Measurements from ENCODE around the gene GLT1D1.

GLT1D1 gene

DNA sequence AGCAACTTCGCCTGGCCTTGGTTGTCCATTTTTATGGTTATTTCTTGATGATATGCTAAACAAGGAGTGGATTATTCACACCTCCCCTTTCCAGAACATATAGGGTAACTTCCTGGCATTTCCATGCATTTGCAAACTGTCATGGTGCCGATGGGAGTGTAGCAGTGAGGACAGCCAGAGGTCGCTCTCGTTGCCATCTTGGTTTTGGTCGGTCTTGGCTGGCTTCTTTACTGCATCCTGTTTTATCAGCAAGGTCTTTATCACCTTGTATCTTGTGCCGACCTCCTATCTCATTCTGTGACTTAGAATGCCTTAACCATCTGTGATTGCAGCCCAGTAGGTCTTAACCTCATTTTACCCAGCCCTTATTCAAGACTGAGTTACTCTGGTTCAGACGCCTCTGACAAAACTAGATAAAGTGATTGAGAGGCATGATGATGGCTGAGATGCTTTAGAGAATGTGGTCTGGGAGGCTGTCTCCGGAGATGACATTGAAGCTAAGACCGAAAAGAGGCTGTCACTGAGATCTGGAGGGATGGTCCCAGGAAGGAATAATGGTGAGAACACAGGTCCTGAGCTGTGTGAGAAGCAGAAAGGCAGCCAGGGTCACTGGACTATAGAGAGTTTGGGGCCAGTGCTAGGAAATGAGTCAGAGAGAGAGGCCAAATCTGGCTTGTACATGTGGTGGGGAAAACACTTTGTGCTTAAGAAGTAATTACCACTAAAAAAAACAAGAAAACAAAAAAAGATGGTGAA, 2.9 kb downstream of the GLT1D1 start:
- DNase-seq (ENCODE audit: low read depth, low spot score), result no peak

DNA sequence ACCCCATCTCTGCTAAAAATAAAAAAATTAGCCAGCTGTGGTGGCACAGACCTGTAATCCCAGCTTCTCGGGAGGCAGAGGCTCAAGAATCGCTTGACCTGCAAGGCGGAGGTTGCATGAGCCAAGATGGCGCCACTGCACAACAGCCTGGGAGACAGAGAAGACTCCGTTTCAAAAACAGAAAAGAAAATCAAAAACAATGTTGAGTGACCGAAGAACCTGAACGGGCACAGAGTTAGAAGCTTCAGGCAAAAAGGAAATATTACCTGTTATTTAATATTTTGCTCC, 3.5 kb downstream of the GLT1D1 start:
- DNase-seq (ENCODE audit: low read depth, low spot score), result no peak

DNA sequence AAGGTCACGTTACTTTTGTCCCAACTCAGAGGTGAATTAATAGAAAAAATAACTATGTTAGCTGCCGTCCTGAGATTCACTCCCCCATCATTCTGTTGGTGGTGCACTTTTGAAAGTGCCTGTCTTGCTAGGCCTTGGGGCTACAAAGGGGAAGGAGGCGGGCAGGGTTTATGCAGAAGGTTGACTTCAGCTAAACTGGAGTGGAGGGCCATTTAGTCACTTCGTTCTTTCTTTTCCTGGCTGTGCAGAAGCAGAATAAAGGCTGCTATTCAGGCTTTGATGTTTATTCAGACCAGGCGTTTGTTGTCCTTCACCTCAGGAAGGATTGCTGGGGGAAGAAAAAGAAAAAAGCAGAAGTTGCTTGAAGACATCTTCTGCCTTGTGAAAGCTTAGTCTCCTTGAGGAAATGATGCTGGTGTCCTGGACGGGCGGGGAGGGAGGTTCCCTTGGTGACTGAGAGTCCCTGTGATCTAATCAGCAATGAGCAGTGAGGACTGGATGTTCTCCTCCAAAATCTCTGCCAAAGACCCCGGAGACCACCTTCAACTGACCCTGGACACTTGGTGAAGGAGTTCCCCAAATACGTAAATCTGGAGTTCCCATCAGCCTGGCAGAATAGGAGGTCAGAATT, 4.0 kb downstream of the GLT1D1 start:
- DNase-seq (ENCODE audit: low read depth, low spot score), result no peak

DNA sequence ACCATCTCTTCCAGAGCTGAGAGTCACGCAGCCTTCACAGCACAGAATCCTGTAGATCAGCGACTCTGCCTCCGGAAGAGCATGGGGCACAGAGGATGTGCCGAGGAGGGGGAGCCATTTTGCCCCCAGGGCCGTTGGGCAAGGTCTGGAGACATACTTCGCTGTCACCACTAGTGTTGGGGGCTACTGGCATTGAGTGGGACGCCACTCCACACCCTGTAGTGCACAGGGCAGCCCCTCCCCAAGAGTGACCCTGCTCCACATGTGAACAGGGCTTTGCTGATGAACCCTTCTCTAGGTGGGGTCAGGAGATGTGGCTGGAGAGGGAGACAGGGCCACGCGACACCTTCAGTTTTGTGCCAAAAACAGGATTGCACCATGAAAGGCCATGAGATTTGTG, 6.0 kb downstream of the GLT1D1 start:
- no peak for DNase-seq (ENCODE audit: low read depth, low spot score)

DNA sequence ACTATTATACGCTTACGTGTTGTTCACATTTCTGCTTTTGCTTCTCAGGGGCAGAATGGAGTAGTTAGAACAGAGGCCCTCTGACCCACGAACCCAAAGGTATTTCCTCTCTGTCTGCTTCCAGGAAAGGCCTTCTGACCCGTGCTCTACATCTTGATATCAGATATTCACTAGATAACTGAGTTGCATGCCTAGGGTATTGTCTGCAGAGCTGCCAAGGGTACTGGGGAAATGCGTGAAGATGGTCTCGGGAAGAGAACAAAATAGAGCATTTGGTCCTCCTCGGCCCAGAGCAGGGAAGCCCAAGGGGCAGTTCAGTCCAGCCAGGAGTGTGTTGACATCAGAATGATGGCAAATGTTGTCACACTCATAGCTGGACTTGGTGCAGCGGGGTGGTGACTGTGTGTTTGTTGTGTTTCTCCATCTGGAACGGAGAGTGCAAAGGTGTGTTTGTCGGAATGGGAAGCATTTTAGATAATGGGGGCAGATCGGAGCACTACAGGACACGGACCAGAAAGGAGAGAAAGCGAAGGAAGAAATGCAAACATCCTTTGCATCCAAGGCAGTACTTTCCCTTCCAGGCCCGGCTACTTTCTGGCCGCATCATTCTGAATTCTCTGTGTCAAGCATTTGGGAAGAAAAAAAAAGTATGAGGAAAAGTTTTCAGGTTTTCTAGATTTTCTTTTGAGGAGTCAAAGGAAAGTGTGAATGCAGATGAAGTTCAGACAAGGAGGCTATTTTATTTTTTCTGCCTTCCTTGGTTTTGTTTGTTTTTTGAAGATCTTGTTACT, 8.1 kb downstream of the GLT1D1 start:
- DNase-seq (ENCODE audit: low read depth, low spot score), result no peak

DNA sequence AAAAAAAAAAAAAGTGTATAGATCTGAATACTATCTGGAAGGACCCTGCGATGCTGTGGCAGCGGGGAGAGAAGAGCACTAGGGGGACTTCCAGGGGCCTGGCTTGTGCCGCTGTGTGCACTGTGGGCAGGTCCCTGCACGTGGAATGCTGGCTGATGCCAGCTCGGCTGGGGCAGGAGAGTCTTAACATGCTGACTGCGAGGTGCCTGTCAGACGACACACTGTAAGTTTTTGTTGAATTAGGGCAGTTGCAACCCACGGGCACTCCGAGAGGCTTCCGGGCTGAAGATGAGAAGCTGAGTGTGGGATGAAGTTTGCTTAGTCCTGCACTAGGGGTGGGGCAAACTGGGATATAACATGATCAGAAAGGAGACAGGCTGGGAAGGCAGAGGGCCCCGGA, 10.7 kb downstream of the GLT1D1 start:
- DNase-seq (ENCODE audit: low read depth, low spot score), result no peak

DNA sequence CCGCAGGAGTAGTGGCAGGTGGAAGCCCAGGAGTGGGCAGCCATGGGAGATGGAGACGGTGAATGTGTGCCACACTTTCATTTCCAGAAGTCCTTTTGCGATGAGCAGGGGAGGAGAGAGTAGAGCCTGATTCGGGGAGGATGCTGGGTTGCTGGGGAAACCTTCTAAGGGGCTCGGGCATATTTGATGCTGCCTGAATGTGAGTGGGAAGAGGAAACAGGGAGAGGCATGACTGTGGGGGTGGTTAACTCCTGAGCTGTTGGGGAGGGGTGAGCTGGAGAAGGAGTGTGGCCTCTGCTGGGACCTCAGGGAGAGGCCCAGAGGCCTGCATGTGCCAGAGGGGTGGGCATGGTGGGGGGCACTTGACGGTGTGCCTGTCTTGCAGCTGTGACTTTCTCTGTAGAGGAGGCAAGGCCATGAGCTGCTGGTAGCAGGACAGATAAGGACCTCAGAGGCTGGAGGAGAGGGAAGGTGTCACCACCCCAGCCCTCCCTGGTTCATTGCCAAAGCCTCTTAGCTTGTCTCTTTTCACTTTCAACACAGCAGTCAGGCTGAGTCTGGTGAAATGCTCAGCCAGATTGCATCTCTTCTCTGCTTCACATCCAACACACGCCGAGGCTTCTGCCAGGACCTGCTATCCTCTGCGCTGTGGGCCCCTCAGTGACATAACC, 11.4 kb downstream of the GLT1D1 start:
- DNase-seq (ENCODE audit: low read depth, low spot score), result no peak

DNA sequence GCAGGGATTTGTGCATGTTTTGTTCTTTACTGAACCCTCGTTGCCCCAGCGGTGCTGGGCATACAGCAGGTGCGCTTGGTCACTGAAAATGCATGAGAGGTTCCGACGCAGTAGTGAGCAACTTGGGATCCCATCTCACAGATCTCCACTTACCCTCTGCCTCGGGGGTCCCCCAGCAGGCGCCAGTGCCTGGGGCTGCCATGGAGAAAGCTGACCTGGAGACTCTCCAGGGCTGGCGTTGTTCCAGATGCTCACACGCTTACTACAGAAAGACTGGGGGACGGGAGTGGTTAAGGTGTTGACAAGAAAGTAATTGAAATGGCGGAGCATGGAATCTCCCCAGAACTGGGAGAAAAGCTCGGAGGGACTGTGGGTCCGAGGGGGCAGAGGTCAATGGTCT, 14.2 kb downstream of the GLT1D1 start:
- DNase-seq (ENCODE audit: low read depth, low spot score), result no peak

DNA sequence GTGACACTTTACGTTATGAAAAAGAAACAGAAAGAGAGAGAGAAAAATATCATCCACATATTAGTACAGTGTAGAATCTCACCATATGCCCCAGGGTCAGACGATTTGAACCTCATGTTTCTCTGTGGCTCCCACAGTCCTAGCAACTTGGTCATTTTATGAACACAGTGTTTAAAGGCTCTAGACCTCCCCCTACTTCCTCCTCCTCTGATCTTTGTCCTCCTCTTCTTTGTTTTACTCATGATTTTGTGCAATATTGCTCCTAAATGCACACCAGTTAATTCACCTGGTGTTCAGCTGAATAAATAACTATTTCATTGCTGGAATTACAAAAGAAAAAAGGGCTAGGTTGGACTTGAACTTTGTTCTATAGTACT, 18.2 kb downstream of the GLT1D1 start:
- DNase-seq (ENCODE audit: low read depth, low spot score), result no peak

DNA sequence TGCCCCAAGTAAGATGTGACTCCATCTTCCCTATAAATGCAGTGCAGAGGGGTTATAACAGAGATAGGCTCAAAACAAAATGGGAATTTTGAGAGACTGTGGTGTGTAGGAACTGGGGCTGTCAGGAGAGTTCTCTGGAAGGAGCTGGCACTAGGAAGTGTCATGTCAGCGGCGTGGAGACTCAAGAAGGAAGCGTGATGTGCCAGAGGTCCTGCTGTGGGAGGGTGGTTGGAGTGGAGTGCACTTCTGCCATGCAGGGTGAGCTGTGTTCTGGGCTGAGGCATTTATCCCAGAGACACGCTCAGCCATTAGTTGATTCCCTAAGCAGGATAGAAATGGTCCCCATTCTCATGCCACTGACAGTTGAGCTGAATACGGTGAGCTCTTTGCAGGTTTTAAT, 19.0 kb downstream of the GLT1D1 start:
- no peak for DNase-seq (ENCODE audit: low read depth, low spot score)

DNA sequence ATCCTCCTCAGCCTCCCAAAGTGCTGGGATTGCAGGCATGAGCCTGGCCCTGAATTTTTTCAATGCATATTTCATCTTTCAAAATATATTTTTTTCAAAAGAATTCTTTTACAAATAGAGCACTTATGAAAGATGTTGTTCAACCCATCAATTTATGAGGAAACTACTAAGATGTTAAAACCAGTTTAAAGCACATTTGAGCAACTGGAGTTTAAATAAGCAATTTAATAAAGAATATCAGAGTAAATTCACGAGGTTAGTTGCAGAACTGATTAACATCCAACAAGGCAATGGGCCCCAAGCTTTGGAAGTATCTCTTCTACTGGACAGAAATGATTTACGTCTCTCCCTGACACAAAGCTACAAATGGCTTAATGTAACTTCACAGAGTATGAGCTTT, 23.3 kb downstream of the GLT1D1 start:
- DNase-seq (ENCODE audit: low read depth, low spot score), result no peak

DNA sequence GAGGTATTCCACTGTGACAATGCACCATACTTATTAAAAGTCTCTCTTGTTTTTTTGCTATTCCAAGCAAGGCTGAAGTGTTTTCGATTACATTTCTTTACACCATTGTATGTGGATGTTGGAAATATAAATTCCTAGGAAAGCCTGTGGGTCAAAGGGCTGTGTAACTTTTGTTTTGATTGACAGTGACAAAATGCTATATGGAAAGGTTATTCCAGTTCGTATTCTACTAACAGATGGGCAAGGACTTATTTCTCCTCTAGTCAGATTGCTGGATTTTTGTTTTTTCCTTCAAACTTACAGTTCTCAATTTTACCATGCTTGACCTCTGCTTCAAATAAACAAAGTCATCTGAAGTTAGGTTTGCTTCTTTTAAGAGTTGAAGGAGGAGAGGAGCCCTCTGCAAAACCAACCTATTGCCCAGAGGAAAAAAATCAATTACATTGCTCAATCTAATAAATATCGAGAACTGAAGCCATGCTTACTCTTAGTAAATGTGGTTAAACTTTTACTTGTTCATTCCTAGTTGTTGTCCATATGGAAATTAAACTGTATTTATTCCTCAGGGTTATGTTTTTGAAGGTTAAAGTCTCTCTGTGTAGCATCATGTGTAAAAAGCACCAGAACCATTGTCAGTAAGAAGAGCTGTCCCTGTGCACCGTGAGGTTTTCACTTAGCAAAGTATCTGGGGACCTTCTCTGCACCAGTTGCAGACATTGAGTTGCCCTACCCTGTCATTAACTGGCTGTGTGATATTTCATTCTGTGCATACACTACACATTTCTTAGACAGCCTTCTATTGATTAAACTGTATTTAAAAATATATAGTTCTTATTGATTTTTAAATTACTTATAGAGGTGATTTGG, 26.9 kb downstream of the GLT1D1 start:
- no peak for DNase-seq (ENCODE audit: low read depth, low spot score)

DNA sequence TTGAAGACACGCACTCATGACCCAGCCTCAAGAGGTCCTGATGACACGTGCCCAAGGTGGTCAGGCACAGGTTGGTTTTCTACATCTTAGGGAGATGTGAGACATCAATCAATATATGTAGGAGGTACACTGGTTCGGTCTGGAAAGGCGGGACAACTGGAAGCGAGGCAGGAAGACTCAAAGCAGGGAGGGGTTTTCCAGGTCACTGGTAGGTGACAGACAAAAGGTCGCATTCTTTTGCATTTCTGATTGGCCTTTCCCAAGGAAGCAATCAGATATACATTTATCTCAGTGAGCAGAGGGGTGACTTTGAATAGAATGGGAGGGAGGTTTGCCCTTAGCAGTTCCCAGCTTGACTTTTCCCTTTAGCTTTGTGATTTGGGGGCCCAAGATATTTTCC, 38.6 kb downstream of the GLT1D1 start:
- no peak for DNase-seq (ENCODE audit: low read depth, low spot score)

DNA sequence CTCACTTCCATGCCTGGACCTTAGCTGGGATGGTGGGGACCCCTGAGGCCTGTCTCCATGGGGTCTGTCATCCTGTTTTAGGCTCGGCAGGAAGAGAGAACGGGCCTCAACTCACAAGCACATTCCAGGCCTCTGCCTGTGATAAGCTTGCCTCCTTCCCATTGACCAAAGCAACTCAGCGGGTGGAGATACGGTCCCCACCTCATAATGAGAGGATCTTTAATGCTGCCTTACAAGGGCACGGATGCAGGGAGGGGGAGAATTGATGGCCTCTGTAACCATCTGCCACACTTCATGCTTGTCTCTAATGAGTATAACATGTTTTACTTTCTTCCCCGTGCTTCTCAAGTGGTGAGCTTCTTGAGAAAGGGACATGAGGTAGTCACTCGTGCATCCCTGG, 50.0 kb downstream of the GLT1D1 start:
- DNase-seq (ENCODE audit: low read depth, low spot score), result no peak

DNA sequence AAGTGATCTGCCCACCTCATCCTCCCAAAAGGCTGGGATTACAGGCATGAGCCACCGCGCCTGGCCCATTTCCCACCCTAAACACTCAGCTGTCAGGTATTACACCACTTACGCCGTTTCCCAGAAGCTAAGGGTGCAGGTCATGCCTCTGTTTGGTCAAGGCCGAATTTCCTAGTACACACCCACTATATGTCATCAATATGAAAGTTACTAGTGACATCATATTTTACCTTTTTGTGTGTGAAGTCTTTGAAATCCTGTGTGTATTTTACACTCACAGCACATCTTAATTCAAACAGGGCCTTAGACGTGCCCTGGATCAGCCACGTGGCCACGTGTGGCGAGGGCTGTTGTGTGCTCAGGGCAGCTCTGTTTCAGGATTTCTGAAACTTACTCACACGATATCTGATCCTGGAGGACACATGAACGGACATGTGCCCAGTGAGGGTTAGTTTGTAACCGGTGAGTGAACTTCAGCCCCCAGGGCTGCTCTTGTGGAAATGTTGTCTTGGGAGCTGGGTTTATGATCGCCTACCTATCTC, 51.8 kb downstream of the GLT1D1 start:
- DNase-seq (ENCODE audit: low read depth, low spot score), result no peak

DNA sequence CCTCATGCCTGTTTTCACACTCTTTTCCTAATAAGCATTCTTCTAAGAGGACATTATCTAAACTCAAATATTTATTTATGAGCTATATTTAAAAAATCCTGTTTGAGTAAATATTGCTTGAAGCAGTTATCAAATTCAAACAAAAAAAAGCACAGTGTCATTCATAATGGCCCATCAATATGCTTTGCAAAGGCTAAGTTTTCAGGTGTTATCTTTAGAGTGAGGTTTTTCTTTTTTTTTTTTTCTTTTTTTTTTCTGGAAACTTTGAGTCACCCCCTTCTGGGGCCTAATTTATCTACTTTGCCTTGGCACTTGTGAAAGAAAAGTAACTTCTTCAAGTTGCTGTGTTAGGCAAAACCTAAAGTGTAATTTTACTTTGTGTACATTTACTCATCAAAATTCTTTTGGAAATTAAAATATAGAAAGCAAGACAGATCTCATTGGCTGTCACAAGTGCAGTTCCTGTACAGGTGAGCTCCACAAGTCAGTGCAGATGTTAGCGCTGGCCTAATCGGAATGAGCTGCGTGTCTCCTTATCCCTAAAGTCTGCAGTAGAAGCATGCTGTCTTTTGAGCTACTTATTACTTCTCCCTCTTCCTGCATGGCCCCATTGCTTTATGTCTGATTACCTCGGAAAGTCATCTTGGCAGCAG, 53.3 kb downstream of the GLT1D1 start:
- no peak for DNase-seq (ENCODE audit: low read depth, low spot score)

DNA sequence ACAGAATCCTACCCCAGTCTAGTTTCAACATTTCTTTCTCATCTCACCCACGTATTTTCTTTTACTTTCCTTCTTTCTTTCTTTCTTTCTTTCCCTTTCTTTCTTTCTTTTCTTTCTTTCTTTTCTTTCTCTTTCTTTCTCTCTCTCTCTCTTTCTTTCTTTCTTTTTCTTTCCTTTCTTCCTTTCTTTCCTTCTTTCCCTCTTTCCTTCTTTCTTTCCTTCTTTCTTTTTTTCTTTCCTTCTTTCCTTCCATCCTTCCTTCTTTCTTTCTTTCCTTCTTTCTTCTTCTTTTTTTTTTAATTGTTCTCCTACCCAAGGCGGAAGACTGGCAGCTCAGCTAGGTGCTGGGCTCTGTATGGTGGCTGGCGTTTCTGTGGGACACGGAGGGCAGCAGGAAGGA, 55.0 kb downstream of the GLT1D1 start:
- no peak for DNase-seq (ENCODE audit: low read depth, low spot score)

DNA sequence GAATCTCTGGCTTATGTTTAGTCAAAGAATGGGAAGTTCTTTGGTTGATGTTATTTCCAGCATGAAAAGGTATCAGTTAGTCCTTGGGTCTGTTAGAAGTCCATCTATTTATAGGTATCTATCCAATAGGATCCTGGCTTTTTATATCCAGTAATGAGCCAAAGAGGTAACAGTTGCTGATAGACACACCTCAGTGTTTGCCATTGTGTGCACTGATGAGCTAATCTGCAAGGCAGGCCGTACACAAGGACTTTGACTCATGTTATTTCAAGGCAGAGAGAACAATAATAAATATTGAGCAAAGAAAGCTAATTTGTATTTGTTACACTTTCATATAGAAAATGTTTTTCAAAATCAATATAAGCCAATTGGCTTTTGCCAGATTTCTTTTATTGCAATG, 56.4 kb downstream of the GLT1D1 start:
- no peak for DNase-seq (ENCODE audit: low read depth, low spot score)

DNA sequence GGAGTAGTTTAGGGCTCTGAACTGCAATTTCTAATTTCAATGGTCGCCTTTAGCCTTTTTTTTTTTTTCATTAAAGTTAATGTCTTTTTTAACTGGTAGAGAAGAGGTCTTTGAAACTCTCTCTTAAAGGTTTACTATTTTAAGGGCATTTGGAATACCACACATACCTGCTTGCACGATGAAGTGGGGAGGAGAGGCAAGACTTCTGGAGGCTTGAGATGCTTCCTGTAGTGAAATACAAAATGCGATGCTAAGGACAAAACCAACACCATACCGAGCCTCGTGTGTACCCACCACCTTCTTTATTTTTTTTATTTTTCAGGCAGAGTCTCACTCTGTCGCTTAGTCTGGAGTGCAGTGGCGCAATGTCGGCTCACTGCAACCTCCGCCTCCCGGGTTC, 57.4 kb downstream of the GLT1D1 start:
- no peak for DNase-seq (ENCODE audit: low read depth, low spot score)

DNA sequence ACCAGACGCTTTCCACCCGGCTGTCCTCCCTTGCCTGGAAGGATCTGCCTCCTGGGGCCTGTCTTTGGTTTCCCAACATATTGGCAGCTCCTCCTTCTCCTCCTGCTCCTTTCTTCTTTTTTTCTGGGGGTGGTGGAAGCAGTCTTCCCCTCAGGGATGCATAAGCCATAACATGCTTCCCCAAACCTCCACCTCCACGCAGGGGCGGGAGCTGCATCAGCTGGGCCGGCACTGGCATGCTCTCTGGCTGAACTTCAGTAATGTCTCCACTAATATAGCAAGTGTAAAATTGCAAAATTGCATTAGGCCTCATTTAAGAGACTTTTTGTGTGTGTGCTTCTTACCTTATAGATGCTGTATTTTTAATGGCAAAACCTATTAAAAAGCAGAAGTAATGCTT, 58.6 kb downstream of the GLT1D1 start:
- DNase-seq (ENCODE audit: low read depth, low spot score), result no peak
